Breast epithelium (tissue), 4 donors: Measurements from ENCODE around the gene POP4. TPM values are rescaled to one million over a fixed set of nuclear protein-coding genes. Genes with fewer than 3 reads are reported as not detected.

Experiments
- DNase-seq, 2 donors: peaks; one replicate each; pipeline ENCODE4 v3.0.0-alpha.2; 2019; ENCODE audit warnings: low spot score in 2 of 2
- H3K27ac ChIP-seq, 2 donors: fragments of 200-600 bp; sonication (generic) in 1 of 2; one replicate each; pipeline ENCODE4 v1.5.1; 2016 to 2019; ENCODE audit warnings: mild to moderate bottlenecking in 1 of 2
- H3K27me3 ChIP-seq, 2 donors: fragments of 200-600 bp; sonication (generic) in 1 of 2; one replicate each; pipeline versions ENCODE4 v1.5.1 to v1.6.0; 2017 to 2019; ENCODE audit warnings: control low read depth in 1 of 2, mild to moderate bottlenecking in 1 of 2
- H3K36me3 ChIP-seq: fragments of 200-600 bp; one replicate; pipeline ENCODE4 v1.5.1; 2019
- H3K4me1 ChIP-seq, 2 donors: fragments of 200-600 bp; sonication (generic); one replicate each; pipeline ENCODE4 v1.5.1; 2016 to 2019; ENCODE audit warnings: control low read depth in 1 of 2
- H3K4me3 ChIP-seq, 3 donors: fragments of 200-600 bp; sonication (generic); 1 replicate in 2 of 3; 2 replicates in 1 of 3; pipeline ENCODE4 v1.5.1; 2016 to 2019; ENCODE audit warnings: mild to moderate bottlenecking in 3 of 3, moderate library complexity in 2 of 3
- H3K9me3 ChIP-seq, 2 donors: fragments of 200-600 bp; sonication (generic) in 1 of 2; one replicate each; pipeline ENCODE4 v1.5.1; 2016 to 2019; ENCODE audit warnings: control low read depth in 1 of 2
- CTCF ChIP-seq, 3 donors: fragments of 450-650 bp; IDR thresholded peaks; one replicate each; pipeline ENCODE4 v1.5.1; 2016 to 2017; ENCODE audit warnings: antibody characterized with exemption in 3 of 3, mild to moderate bottlenecking in 3 of 3, moderate library complexity in 3 of 3
- POLR2A ChIP-seq: fragments of 450-650 bp; IDR thresholded peaks from one replicate; pipeline ENCODE4 v1.6.1; 2016; ENCODE audit warnings: antibody characterized with exemption, mild to moderate bottlenecking, moderate library complexity
- POLR2AphosphoS5 ChIP-seq, 3 donors: sonication (generic); formaldehyde crosslinking; IDR thresholded peaks; one replicate each; pipeline ENCODE4 v1.6.1; 2017; ENCODE audit warnings: antibody characterized with exemption in 3 of 3
- intact Hi-C: fragments of 100-400 bp; cut with DNase I; formaldehyde crosslinking; loops from one replicate; pipeline ENCODE4 v1.15.1; 2023; ENCODE audit warnings: low total_unique reads
- total RNA-seq, 3 donors: library from RNA; depleted of rRNA; stranded (reverse); fragments of >200 nt; gene quantifications; one replicate each; pipeline ENCODE4 v1.1.0, GENCODE V29; 2016

POP4 gene
- total RNA-seq, 3 donors from 2014 or later: 52.1 to 63.7 (median 58.7) TPM

- Histone ChIP-seq H3K36me3 (no peaks in the 10 kb centered on the region), H3K9me3 (no peaks in the 10 kb centered on the region), H3K27me3 (no peaks in the 10 kb centered on the region), H3K4me3 (no peak overlapping the region), H3K27ac (no peak overlapping the region), H3K4me1 (no peaks in the 10 kb centered on the region)
- no peak for TF ChIP-seq POLR2AphosphoS5 (IDR thresholded peaks at IDR 0.05)
- no peak for TF ChIP-seq POLR2A
- no peak for TF ChIP-seq CTCF (IDR thresholded peaks at IDR 0.05)
- intact Hi-C loops: no loop called here
- no peak for DNase-seq
These were observed 27.9 kb downstream of the POP4 start for GRCh38 chr19:29634002-29634401.

GRCh38 chr19:29634423-29635130 lies 28.5 kb downstream of the POP4 start:
- Histone ChIP-seq H3K36me3 (no peaks in the 10 kb centered on the region), H3K4me1 (no peaks in the 10 kb centered on the region), H3K27ac (no peak overlapping the region), H3K4me3 (no peak overlapping the region), H3K27me3 (no peaks in the 10 kb centered on the region), H3K9me3 (no peaks in the 10 kb centered on the region)
- TF ChIP-seq CTCF (IDR thresholded peaks at IDR 0.05) (no peak), POLR2A (no peak), POLR2AphosphoS5 (IDR thresholded peaks at IDR 0.05) (no peak)
- DNase-seq: no peak
- intact Hi-C loops: loop anchor here (1.0 kb wide), 1 partner anchor 13 kb away; no protein-coding TSS in a partner anchor

- Histone ChIP-seq H3K27ac (no peak overlapping the region), H3K27me3 (no peaks in the 10 kb centered on the region), H3K9me3 (no peaks in the 10 kb centered on the region), H3K4me1 (no peaks in the 10 kb centered on the region), H3K4me3 (no peak overlapping the region), H3K36me3 (no peaks in the 10 kb centered on the region)
- intact Hi-C loops: loop anchor here (1.0 kb wide), 1 partner anchor 15 kb away; no protein-coding TSS in a partner anchor
- no peak for TF ChIP-seq POLR2A
- TF ChIP-seq POLR2AphosphoS5 (IDR thresholded peaks at IDR 0.05): no peak
- TF ChIP-seq CTCF (IDR thresholded peaks at IDR 0.05): no peak
- DNase-seq: no peak
These were observed 29.9 kb downstream of the POP4 start for GRCh38 chr19:29635963-29636362.

- no peak for DNase-seq
- H3K4me3 ChIP-seq: no peak overlapping the region
- intact Hi-C loops: no loop called here
- no peaks in the 10 kb centered on the region for H3K9me3 ChIP-seq
- no peak for TF ChIP-seq POLR2AphosphoS5 (IDR thresholded peaks at IDR 0.05)
- no peak for TF ChIP-seq CTCF (IDR thresholded peaks at IDR 0.05)
- TF ChIP-seq POLR2A: no peak
- H3K27me3 ChIP-seq: no peaks in the 10 kb centered on the region
- H3K27ac ChIP-seq: no peak overlapping the region
- no peaks in the 10 kb centered on the region for H3K36me3 ChIP-seq
- H3K4me1 ChIP-seq: no peaks in the 10 kb centered on the region
These were observed 30.7 kb downstream of the POP4 start for GRCh38 chr19:29636553-29637360.

- Histone ChIP-seq H3K27me3 (no peaks in the 10 kb centered on the region), H3K9me3 (no peaks in the 10 kb centered on the region), H3K4me3 (no peak overlapping the region), H3K36me3 (no peaks in the 10 kb centered on the region), H3K4me1 (no peaks in the 10 kb centered on the region), H3K27ac (no peak overlapping the region)
- TF ChIP-seq CTCF (IDR thresholded peaks at IDR 0.05) (no peak), POLR2AphosphoS5 (IDR thresholded peaks at IDR 0.05) (no peak), POLR2A (no peak)
- intact Hi-C loops: no loop called here
- no peak for DNase-seq
These were observed 33.0 kb downstream of the POP4 start for GRCh38 chr19:29639086-29639485.
